Loucy (cell line): ENCODE data around the gene DLG2.

Source experiments
- EZH2phosphoT487 ChIP-seq: fragments of 200-600 bp; IDR thresholded peaks from 2 replicates; pipeline ENCODE4 v1.6.1; 2018; ENCODE audit warnings: antibody characterized with exemption, mild to moderate bottlenecking, moderate library complexity, borderline replicate concordance
- TF ChIP-seq, protein P1 (sequence below): fragments of 200-600 bp; sonication (generic); conservative IDR thresholded peaks from 2 replicates; pipeline ENCODE4 v1.5.1; 2014; ENCODE audit warnings: mild to moderate bottlenecking, antibody characterized with exemption, low read length

DNA sequence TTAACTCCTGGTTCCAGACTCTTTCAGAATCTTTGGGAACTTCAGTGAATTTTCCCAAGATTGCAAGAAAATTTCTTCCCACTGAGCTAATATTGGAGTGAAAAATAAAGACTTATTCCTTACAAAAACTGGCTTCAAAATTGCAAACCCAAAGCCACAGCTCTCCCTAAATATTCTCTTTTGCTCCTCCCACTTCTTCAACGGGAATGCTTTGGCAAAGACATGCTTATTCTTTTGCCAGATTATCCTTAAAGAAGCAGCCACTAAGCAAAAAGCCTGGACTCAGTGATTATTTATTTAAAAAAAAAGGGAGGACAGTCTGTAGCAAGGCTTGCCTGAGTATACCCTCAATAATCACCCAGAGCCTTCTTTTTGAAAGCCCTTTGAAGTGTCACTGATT, 1438.6 kb downstream of the DLG2 start:
- TF ChIP-seq, protein P1, sequence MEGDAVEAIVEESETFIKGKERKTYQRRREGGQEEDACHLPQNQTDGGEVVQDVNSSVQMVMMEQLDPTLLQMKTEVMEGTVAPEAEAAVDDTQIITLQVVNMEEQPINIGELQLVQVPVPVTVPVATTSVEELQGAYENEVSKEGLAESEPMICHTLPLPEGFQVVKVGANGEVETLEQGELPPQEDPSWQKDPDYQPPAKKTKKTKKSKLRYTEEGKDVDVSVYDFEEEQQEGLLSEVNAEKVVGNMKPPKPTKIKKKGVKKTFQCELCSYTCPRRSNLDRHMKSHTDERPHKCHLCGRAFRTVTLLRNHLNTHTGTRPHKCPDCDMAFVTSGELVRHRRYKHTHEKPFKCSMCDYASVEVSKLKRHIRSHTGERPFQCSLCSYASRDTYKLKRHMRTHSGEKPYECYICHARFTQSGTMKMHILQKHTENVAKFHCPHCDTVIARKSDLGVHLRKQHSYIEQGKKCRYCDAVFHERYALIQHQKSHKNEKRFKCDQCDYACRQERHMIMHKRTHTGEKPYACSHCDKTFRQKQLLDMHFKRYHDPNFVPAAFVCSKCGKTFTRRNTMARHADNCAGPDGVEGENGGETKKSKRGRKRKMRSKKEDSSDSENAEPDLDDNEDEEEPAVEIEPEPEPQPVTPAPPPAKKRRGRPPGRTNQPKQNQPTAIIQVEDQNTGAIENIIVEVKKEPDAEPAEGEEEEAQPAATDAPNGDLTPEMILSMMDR, result no peak
- TF ChIP-seq EZH2phosphoT487, result no peak
